Endodermal cell (in vitro differentiated cells): ENCODE data around the gene FERD3L. TPM values are rescaled to one million over a fixed set of nuclear protein-coding genes. Genes with fewer than 3 reads are reported as not detected.

Experiments used
- DNase-seq: peaks from one replicate; pipeline ENCODE4 v3.0.0-alpha.2; 2017
- H3K27ac ChIP-seq: 2 replicates; pipeline ENCODE4 v1.5.1; 2013; ENCODE audit warnings: mild to moderate bottlenecking, low read depth, low read length, moderate library complexity
- H3K27me3 ChIP-seq: 2 replicates; pipeline ENCODE4 v1.6.1; 2013; ENCODE audit warnings: mild to moderate bottlenecking, low read length, moderate library complexity; ENCODE audit not compliant: insufficient read depth, control insufficient read depth, poor library complexity, severe bottlenecking
- H3K36me3 ChIP-seq: 2 replicates; pipeline ENCODE4 v1.7.0; 2013; ENCODE audit warnings: mild to moderate bottlenecking, low read length, moderate library complexity; ENCODE audit not compliant: control insufficient read depth, insufficient read depth
- H3K4me1 ChIP-seq: one replicate; pipeline ENCODE4 v1.7.0; 2013; ENCODE audit warnings: low read length; ENCODE audit not compliant: control insufficient read depth, insufficient read depth
- H3K4me3 ChIP-seq: 2 replicates; pipeline ENCODE4 v1.5.1; 2013; ENCODE audit warnings: mild to moderate bottlenecking, low read length, moderate library complexity
- H3K9ac ChIP-seq: 2 replicates; pipeline ENCODE4 v1.6.1; 2013; ENCODE audit warnings: mild to moderate bottlenecking, low read length, moderate library complexity; ENCODE audit not compliant: poor library complexity, severe bottlenecking; ENCODE audit errors: extremely low read depth
- H3K9me3 ChIP-seq: 2 replicates; pipeline ENCODE4 v1.6.1; 2013; ENCODE audit warnings: mild to moderate bottlenecking, low read length, moderate library complexity; ENCODE audit not compliant: control insufficient read depth
- H3K27ac Mint-ChIP-seq: 2 replicates; pipeline ENCODE4 v1.8.0; 2020; ENCODE audit warnings: mixed read lengths
- H3K27me3 Mint-ChIP-seq: 2 replicates; pipeline ENCODE4 v1.8.0; 2021; ENCODE audit warnings: mild to moderate bottlenecking, mixed read lengths; ENCODE audit not compliant: insufficient read depth
- H3K36me3 Mint-ChIP-seq: 2 replicates; pipeline ENCODE4 v1.8.0; 2020; ENCODE audit warnings: low read depth, mixed read lengths
- H3K4me1 Mint-ChIP-seq: 2 replicates; pipeline ENCODE4 v1.8.0; 2020; ENCODE audit warnings: mixed read lengths
- H3K4me3 Mint-ChIP-seq: 2 replicates; pipeline ENCODE4 v1.8.0; 2020; ENCODE audit warnings: mild to moderate bottlenecking, moderate library complexity, mixed read lengths
- H3K9me3 Mint-ChIP-seq: 2 replicates; pipeline ENCODE4 v1.8.0; 2020; ENCODE audit warnings: mild to moderate bottlenecking, mixed read lengths
- WGBS, 2 experiments: methylation state at CpG; one replicate each; pipeline versions ENCODE4 v1.1.5 to v1.1.7; 2013; ENCODE audit warnings: missing lambda C conversion rate in 2 of 2, mixed read lengths in 1 of 2; ENCODE audit not compliant: insufficient coverage in 1 of 2, insufficient read length in 1 of 2; 5-methylcytosine and 5-hydroxymethylcytosine counted together
- total RNA-seq, 2 donors: library from RNA; stranded (reverse); fragmentation: NEBNext Ultra II Directional in 1 of 2; extraction: Animal tissue kit (Norgen Biotek cat#: 25700) in 1 of 2; gene quantifications; 2 replicates in 1 of 2; 3 replicates in 1 of 2; pipeline ENCODE4 v1.2.1, GENCODE V29; 2021
- TF ChIP-seq, protein P1 (sequence below): fragments of 200-600 bp; sonication (generic); conservative IDR thresholded peaks from 2 replicates; pipeline ENCODE4 v1.5.0; 2021; ENCODE audit warnings: antibody characterized with exemption, mild to moderate bottlenecking

Gene FERD3L
- total RNA-seq, 2 donors from 2014 or later = not detected

DNA sequence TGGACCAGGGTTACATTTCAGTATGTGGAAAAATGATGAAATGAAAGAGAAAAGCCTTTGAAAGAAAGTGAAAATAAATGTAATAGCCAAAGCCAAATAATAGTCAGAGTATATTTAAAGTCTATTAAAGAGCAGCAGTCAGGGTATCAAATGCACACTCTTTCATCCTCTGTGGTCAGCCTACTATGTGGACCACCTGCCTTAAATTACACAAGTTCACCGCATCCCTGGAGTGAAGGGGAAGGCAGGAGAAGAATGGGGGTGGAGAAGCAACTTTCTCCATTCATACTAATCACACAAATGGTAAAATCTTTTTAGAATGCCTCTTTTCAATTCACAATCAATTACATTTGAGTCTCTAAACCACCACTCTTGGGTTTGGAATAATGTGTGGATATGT, 43.7 kb downstream of the FERD3L start:
- Histone ChIP-seq H3K27me3 (peaks cover 36% of the 10 kb centered on the region), H3K4me1 (no peaks in the 10 kb centered on the region), H3K36me3 (no peaks in the 10 kb centered on the region), H3K4me3 (no peak overlapping the region), H3K9ac (no peak overlapping the region), H3K9me3 (no peaks in the 10 kb centered on the region), H3K27ac (no peak overlapping the region)
- peaks cover 10% of the 10 kb centered on the region for H3K4me1 Mint-ChIP-seq
- peaks cover 70% of the 10 kb centered on the region for H3K27me3 Mint-ChIP-seq
- H3K4me3 Mint-ChIP-seq = no peak overlapping the region
- no peaks in the 10 kb centered on the region for H3K36me3 Mint-ChIP-seq
- TF ChIP-seq, protein P1, sequence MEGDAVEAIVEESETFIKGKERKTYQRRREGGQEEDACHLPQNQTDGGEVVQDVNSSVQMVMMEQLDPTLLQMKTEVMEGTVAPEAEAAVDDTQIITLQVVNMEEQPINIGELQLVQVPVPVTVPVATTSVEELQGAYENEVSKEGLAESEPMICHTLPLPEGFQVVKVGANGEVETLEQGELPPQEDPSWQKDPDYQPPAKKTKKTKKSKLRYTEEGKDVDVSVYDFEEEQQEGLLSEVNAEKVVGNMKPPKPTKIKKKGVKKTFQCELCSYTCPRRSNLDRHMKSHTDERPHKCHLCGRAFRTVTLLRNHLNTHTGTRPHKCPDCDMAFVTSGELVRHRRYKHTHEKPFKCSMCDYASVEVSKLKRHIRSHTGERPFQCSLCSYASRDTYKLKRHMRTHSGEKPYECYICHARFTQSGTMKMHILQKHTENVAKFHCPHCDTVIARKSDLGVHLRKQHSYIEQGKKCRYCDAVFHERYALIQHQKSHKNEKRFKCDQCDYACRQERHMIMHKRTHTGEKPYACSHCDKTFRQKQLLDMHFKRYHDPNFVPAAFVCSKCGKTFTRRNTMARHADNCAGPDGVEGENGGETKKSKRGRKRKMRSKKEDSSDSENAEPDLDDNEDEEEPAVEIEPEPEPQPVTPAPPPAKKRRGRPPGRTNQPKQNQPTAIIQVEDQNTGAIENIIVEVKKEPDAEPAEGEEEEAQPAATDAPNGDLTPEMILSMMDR = no peak
- no CpG with 5 or more reads among the region's 1 CpG for whole genome bisulfite sequencing, 2 experiments
- no peak overlapping the region for H3K27ac Mint-ChIP-seq
- no peak for DNase-seq
- H3K9me3 Mint-ChIP-seq = no peaks in the 10 kb centered on the region

DNA sequence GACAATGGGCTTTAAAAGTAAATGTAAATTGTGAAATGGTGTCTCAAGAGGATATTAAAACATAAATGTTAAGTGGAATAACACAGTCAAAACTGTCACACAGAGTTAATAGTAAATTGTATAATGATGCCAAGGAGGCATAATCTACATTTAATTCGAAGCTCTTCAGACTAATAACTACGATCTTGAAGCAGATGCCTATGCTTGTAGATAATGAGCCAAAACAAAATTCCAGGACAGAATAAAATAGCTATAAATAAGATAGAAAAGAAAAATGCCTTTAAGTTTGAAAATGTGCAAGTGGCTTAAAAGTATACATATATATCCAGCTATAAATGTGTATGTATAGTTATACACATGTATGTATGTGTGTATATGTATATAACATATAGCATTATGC, 45.3 kb downstream of the FERD3L start:
- Histone ChIP-seq H3K27ac (no peak overlapping the region), H3K4me3 (no peak overlapping the region), H3K4me1 (no peaks in the 10 kb centered on the region), H3K36me3 (no peaks in the 10 kb centered on the region), H3K9me3 (no peaks in the 10 kb centered on the region), H3K27me3 (peaks cover 20% of the 10 kb centered on the region), H3K9ac (no peak overlapping the region)
- TF ChIP-seq, protein P1 = no peak
- no peaks in the 10 kb centered on the region for H3K36me3 Mint-ChIP-seq
- peaks cover 5% of the 10 kb centered on the region for H3K4me1 Mint-ChIP-seq
- H3K4me3 Mint-ChIP-seq = no peak overlapping the region
- H3K27me3 Mint-ChIP-seq = peaks cover 54% of the 10 kb centered on the region
- no peak overlapping the region for H3K27ac Mint-ChIP-seq
- DNase-seq = no peak
- H3K9me3 Mint-ChIP-seq = no peaks in the 10 kb centered on the region
- WGBS, 2 experiments = 95% methylated on average over 2 of the region's 2 CpGs; no CpG with 5 or more reads in 1 of the 2 experiments

DNA sequence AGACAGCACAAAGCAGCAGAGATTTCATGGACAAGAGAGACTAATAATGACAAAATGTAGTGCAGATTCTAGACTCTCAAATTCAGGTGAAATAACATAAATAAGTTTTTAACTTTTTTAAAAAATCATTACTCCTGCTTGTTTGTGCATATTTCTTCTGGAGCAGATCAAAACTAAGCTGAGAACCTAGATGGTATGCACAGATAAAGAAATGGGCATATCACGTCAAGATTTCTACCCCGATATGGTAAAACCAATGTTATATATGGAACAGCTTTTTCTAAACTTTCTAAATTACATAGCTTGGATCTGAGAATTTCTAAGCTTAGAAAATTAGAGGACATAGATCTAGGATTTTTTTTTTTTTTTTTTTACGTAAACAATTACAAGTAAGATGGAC, 46.0 kb downstream of the FERD3L start:
- TF ChIP-seq, protein P1 = no peak
- H3K36me3 ChIP-seq = no peaks in the 10 kb centered on the region
- H3K27ac Mint-ChIP-seq = no peak overlapping the region
- H3K27ac ChIP-seq = no peak overlapping the region
- no peaks in the 10 kb centered on the region for H3K4me1 ChIP-seq
- 94% methylated on average over 3 of the region's 3 CpGs; no CpG with 5 or more reads in 1 of the 2 experiments for WGBS, 2 experiments
- no peaks in the 10 kb centered on the region for H3K9me3 Mint-ChIP-seq
- DNase-seq = no peak
- no peaks in the 10 kb centered on the region for H3K9me3 ChIP-seq
- H3K4me1 Mint-ChIP-seq = peaks cover 5% of the 10 kb centered on the region
- no peaks in the 10 kb centered on the region for H3K36me3 Mint-ChIP-seq
- H3K27me3 Mint-ChIP-seq = peaks cover 47% of the 10 kb centered on the region
- no peak overlapping the region for H3K4me3 ChIP-seq
- peaks cover 13% of the 10 kb centered on the region for H3K27me3 ChIP-seq
- no peak overlapping the region for H3K9ac ChIP-seq
- no peak overlapping the region for H3K4me3 Mint-ChIP-seq
